GM21717 (cell line): Measurements from ENCODE around the gene ZNF282.
A peak's percentile ranks its signal among the peaks of the same experiment; 100 is the strongest.
"Not testable (repeated sequence)": the region's sequence is repeated elsewhere in the genome, so short reads cannot be mapped to it uniquely, and the experiment has no call there.

Source experiments
- ATAC-seq: cut with Tn5 transposase; IDR thresholded peaks from one replicate; pipeline ENCODE4 v1.9.1; 2021; ENCODE audit warnings: mild to moderate bottlenecking, moderate library complexity; ENCODE audit not compliant: unreplicated experiment

Gene ZNF282

GRCh38 chr7:149252378-149252777 is 57.0 kb downstream of the ZNF282 start:
- ATAC-seq: no peak

DNA sequence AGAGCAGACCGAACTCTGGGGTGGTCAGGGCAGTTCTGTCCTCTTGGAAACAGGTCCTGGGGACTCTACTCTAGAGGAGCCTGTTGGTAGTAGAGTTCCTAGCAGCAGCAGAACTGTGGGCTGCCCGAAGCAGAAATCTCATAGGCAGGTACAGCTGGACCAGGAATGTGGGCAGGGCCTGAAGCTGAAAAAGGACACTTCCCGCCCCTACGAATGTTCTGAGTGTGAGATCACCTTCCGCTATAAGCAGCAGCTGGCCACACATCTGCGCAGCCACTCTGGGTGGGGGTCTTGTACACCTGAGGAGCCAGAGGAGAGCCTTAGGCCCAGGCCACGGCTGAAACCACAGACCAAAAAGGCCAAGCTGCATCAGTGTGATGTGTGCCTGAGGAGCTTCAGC is 58.3 kb downstream of the ZNF282 start:
- ATAC-seq: no peak

DNA sequence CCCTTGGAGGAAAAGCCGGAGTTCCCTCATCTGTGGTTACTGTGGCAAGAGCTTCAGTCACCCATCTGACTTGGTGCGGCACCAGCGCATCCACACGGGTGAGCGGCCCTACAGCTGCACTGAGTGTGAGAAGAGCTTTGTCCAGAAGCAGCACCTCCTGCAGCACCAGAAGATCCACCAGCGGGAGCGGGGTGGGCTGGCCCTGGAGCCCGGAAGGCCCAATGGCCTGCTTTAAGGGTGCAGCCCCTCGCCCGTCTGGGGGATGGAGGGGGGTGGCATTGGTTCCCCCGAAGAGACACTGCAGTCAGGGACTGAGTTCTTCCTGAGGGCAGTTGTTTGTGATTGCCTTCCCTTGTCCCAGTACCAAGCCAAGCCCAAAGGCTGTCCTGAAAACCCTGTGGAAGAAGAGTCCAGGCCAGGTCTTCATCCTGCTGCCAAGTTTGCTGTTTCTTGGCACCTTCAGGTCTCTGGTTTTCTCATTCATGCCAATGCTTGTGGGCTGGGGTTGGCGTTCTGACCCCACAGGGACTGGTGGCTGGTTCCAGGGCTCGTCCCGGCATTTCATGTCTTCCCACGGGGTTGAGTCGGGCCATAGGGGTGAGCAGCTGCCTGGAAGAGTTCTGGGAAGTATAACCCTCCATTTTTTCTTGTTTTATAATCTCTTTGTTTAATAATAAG is 59.0 kb downstream of the ZNF282 start:
- ATAC-seq: no peak

GRCh38 chr7:149255174-149255573 is 59.8 kb downstream of the ZNF282 start:
- ATAC-seq: no peak

DNA sequence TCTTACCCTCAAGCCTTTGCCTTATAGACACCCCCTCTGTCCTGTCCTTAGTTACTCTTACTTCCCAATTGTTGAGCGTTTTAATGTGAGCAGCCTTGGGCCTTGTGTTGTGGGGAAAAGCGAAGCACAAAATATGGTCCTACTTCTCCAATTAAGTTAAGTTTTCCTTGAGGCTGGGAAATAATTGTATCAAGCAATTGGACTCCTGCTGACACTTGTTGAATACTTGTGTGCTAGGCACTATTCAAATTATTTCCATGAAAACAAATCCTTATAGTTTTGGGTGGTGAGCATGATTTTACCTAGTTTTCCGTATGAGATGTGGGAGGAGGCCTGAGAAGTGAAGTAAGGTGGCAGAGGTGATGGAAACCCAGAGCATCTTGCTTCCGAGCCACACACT is 61.2 kb downstream of the ZNF282 start:
- ATAC-seq: no peak

DNA sequence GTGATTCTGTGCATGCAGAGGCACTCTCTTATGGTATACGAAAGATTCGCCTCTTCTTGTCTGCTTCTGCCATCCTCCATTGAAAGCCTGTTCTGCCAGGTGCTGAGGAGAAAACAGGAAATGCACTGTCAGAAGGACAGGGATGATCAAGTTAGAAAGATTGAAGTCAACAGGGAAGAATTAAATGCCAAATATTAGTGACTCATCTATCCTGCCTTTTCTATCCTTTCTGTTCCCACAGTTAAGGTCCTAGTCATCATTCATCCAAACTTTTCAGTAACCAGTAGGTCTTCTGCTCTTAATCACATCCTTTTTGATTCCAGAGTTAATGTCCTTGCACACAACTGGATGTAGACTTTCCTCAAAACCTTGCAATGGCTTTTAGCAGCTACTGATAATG is 61.8 kb downstream of the ZNF282 start:
- ATAC-seq: no peak

- no peak for ATAC-seq
Observed at GRCh38 chr7:149261316-149261828, 66.0 kb downstream of the ZNF282 start.

GRCh38 chr7:149261829-149262617 is 66.7 kb downstream of the ZNF282 start, which contains the start of gene ZNF783:
TSS of gene ZNF783 (plus strand) at chr7:149262196. CDS start at chr7:149262334, 138 bp downstream.
- peak; percentile 85 for ATAC-seq

DNA sequence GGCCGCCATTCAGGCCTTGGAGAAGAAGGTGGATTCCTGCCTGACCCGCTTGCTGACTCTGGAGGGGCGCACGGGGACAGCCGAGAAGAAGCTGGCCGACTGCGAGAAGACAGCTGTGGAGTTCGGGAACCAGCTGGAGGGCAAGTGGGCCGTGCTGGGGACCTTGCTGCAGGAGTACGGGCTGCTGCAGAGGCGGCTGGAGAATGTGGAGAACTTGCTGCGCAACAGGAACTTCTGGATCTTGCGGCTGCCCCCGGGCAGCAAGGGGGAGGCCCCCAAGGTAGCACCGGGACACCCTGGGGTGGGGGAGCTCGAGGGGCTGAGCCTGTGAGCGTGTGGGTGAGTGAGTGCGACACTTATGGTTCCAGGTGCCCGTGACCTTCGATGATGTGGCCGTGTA is 71.1 kb downstream of the ZNF282 start:
- ATAC-seq: no peak

- ATAC-seq: no peak
Observed at GRCh38 chr7:149267733-149268132, 72.4 kb downstream of the ZNF282 start.

- ATAC-seq: not testable (repeated sequence)
Observed at GRCh38 chr7:149274424-149274823, 79.1 kb downstream of the ZNF282 start.
